UCSD-AML1 (cell line): ENCODE results near the gene KRTAP10-11.
"Not testable (repeated sequence)": the region's sequence is repeated elsewhere in the genome, so short reads cannot be mapped to it uniquely, and the experiment has no call there.

Source experiments
- DNase-seq: peaks from one replicate; lab custom pipeline; 2025; ENCODE audit not compliant: unreplicated experiment; lab: John Stamatoyannopoulos, UW

Gene KRTAP10-11

DNA sequence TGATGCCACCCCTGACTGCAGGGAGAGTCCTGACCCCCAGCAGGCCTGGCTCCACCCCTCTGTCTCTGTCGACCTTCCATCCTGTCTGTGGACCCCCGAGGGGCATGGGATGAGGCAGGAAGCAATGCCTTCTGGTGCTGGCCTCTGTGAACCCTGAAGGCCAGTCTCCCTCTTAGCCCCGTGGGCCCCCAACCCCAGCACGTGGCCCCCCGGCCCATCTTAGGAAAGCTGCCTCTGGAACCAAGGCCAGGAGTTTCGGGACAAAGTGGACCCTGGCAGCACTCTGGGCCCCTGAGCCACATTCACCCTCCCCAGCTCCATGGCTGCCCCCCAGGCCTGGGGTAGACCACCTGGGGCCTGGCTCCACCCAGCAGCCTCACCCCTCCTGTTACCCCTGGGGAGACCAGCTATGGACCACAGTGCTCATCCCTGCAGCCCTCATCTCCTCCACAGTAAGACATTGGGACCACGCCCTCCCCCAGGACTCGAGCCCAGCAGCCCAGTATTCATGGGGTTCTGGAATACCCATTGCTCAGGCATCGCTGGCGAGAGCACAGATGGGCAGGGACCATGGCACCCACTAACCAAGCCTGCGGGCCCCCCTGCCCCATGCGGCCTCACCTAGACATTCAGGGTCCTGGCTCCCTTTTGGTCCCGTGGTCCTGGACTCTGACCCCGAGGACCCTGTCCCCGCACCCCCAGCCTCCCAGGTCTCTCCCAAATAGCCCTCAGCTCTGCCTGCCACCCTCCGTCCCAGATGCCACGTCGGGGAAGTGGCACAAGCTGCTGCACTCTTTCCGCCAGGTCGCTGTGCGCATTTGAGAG lies 7.5 kb upstream of the KRTAP10-11 start:
- not testable (repeated sequence) for DNase-seq

DNA sequence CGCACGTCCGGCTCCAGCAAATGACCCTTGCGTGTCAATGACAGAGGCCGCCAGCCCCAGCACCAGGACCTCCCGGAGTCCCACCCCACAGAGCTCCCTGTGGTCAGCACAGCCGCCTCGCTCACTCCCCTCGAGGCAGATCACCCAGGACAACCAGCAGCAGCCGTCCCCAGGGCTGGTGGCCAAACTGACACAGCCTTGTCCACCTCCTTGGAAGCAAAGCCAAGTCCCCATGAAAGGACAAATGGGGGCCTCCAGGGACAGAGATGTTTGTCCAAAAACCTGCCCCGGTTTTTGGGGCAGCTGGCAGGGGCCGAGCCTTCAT lies 6.9 kb upstream of the KRTAP10-11 start:
- no peak for DNase-seq

DNA sequence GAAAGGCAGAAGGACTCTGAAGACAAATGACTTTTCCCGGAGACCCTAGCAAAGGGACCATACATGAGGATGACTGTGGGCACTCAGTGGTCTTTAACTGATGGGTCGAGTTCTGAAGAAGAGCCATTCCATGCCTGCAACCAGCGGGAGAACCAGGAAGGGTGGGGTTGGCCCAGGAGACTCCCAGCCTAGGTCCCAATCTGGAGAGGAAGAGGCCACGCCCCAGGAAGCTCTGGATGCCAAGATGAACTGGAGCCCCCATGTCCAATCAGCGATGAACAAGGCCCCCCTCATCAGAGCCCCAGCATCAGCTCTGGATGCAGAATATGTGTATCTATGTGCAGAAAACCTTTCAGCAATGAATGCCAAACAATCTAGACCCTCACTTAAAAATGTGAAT lies 5.5 kb upstream of the KRTAP10-11 start:
- no peak for DNase-seq

DNA sequence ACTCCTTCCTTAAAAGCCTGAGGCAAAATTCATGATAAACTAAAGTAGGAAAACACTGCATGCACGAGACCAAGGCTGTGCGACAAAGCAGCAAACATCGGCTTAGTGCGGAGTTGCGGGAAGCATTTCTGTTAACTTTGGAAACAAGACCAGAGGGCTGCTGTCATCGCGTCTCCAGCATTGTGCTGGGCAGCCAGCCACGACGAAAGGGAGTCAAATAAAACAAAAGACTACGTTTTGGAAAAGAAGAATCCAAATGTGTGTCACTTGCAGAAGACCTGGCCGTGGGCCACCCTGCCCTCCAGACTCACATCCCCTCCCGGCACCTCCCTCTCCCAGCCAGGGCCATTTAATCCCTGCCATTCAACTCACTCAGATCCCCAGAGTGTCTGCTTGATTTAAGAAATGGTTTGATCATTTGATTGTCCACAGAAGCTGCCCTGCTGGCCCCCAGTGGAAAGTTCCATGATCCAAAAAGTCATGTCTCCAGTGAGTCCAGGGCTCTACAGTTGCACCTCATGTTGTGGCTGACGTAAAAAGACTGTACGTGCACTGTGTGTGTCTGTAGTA lies 2.4 kb upstream of the KRTAP10-11 start:
- DNase-seq: no peak

DNA sequence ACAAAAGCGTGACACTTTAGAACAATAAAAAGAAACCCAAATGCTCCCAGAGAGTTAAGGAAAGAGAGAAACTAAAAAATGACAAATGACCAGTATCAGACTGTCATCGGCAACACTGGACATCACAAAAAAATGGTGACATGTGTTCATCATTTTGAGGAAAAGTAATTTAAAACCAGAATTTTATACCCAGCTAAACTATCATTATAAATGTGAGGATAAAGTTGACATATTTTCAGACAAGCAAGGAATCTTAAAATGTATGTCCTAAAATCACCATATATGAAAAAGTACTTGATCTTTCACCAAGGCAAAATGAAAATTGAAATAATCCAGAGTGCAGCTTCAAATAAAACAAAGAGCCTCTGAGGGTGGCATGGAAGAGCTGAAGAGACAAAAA lies 1.3 kb upstream of the KRTAP10-11 start:
- DNase-seq: no peak

DNA sequence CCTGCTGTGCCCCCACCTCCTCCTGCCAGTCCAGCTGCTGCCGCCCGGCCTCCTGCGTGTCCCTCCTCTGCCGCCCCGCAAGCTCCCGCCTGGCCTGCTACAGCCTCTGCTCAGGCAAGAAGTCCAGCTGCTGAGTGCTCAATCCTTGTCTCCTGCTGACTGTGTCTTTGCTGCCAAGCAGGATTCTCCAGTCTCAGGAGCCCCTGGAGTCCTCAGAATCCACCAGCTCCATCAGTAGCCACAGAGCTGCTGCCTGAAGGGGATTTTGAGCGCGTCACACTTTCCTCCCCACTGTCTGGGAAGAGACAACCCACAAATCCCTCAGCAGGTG lies 973 bp downstream of the KRTAP10-11 start:
- no peak for DNase-seq

DNA sequence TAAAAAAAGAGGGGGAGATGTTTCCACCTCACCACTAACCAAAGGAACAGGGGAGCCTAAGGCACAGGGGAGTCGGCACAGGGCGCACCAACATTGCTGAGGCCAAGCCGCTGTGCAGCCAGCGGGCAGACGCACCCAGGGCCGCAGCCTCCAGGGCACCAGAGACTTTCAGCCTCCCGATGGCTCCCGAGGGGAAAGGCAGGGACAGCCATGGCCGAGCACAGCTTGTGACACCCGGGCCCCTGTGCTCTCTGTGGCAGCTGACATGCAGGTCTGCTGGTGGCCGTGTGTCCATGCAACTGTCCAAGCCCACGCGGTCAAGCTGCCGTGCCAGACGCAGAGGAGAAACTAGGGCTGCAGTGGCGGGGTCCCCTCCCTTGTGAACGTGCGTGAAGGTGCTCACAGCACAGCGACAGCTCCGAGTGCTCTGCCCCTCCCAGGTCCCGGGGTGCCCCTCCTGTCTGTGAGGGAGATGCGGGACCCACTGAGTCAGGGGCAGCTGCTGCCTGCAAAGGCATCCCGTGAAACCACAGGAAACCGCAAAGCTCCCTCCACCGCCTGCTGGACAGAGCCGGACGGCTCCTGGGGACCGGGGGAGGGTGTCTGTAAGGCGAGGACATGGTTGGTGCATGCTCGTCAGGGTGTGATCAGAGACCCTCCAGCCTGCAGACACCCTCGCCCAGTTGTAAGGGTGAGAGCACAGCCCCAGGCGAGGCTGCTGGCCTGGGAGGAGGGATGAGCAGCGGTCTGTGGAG lies 2.5 kb downstream of the KRTAP10-11 start:
- DNase-seq: no peak

DNA sequence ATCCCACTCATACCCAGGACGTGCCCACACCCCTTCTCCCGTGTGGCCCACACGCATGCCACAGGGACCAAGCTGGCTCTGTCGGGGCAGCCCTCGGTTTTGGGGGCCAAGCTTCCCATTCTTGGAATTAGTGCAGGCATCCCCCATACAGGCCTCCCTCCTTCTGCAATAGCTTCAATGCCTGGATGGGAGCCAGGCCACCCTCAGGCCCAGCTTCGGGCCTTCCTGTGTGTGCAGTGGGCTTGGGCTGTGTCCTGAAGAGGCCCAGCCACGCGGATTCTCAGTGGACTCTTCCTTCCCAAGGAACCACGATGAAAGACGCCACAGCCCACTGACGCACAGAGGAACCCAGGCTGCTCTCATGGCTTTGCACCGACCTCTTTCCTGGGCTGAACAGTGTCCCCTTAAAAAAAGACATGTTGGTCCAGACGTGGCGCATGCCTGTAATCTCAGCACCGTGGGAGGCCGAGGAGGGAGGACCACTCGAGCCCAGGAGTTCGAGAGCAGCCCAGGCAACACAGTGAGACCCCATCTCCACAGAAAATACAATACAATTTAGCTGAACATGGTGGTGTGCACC lies 3.4 kb downstream of the KRTAP10-11 start:
- DNase-seq: no peak

DNA sequence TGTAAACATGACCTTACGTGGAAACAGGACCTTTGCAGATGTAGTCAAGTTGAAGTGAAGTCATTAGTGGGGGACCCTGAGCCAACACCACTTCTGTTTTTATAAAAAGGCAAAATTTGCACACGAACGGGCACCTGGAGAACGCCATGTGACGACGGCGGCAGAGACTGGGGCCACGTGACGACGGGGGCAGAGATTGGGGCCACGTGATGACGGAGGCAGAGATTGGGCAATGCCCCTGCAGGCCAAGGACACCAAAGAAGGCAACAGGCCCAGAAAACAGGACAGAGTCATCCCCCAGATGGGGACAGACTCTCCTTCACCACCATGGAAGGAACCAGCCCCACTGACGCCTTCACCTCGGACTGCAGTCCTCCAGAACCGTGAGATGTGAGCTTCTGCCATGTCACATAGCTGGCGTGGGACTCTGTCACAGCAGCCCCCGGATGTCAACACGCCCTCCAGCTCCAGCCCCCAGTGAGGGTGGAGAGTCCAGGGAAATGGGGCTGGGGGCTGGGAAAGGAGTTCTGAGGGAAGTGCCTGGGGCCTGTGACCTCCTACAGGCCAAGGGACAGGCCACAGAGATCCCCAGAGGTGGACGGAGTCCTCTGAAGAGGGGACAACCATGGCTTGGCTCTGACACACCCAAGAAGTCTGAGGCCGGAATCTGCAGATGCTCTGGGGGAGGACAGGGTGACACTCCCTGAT lies 4.2 kb downstream of the KRTAP10-11 start:
- no peak for DNase-seq

DNA sequence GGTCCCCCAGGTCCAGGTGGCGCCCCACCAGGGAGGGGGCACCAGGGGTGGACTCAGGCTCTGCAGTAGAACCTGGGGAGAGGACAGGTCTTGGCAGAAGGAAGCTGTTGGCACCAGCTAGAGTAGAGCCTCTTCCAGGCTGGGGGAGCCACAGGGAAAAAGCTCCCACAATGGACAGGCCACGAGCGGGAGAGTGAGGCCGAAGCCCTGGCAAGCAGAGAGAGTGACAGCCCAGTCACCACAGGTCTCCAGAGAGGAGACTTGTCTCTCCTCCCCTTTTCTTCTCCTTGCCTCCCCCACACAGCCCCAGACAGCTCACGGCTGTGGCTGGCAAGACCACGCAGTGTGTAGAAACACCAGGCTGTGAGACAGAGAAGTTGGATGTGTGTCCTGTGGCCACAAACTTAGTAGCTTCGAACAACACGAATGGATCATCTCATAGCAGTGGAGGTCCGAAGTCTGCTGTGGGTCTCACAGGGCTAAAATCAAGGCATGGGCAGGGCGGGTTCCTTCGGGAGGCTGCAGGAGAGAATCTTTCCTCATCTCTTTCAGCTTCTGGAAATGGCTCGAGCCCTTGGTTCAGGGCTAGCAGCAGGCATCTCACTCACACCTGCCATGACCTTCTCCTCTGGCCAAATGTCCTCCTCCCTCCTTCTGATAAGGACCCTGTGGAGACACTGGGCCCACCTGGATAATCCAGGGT lies 4.9 kb downstream of the KRTAP10-11 start:
- no peak for DNase-seq

DNA sequence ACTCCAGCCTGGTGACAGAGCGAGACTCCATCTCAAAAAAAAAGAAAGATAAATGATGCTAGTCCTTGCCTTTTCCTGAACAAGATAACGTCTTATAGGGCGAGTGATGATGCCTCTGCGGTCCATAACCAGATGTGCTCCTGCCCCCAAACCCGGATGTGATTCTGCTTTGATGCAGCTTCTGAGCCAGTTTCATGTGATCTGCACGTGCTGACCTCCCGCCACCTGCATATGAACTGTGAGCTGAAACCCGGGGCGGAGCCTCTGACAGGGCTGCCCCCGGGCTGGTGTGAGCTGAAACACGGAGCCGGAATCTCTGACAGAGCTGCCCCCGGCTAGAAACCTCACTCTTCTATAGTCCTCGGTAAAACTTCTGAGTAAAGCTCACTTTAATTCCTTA lies 6.9 kb downstream of the KRTAP10-11 start:
- DNase-seq: no peak

DNA sequence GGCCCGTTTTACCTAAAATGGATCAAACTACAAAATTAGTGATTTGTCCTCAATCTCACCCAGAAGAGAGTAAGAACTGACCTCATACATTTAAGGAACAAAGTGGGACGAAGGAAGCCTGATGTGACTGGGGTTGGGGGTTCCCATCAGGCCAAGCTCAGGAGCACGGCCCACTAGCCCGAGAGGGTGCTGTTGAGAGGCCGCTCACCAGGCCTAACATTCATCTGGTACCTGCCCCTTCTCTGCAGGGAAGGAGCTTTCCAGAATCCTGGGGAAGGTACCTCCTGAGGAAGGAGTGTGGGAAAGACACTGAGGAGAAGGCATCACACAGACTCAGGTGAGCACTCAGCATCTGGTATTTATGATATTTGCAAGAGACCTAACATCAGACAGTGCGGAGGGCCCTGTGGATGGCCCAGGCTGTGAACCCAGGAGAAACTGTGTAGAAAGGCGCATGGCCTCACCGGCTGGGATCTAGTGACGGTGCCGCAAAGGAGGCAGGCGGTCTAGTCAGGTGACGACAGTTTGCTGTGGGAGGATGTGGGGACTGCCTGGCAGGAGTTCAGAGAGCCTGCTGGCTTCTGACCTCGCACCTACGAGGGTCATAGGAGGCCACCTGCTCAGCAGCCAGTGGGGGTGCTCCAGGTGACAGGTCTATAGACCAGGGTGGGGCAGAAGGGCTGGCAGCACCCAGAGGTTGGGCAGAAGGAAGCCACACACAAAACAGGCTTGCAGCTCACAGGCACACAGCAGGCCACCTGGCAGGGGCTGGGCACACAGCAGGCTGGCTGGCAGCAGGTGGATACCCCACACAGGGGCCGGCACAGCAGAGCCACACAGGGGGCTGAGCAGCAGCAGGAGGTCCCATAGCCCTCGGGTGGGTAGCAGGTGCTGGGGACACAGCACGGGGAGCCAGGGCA lies 7.7 kb downstream of the KRTAP10-11 start:
- no peak for DNase-seq

DNA sequence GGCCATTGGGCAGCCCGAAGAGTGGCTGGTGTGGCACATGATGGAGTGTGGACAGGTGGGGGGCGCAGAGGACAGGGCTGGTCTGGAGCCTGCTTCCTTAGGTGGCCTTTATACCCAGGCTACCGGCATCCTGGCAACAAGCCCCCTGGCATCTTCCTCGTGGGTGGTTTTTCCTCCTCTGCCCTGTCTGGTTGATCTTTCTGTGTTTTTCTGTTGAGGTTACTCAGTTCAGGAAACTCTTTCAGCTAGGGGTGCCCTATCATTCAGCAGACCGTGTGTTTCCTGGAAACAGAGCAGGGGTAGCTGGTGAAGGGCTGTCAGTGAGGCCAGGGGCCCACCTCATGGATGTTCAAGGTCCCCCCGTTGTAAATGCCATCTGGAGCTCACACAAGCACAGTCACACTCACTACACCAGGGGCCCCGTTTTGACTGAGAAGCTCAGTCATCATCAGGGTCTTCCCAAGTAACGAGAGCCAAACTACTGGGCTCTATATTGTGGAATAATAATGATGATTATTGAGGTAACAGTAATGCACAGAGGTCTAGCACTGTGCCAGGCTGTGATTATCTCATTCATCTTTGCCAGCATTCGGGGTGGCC lies 8.5 kb downstream of the KRTAP10-11 start, which contains the start of gene KRTAP12-4:
Gene KRTAP12-4, minus strand, starts transcription at position 84 of the 600 bp plus-strand sequence. Its CDS starts 45 bp downstream, at position 39.
- DNase-seq: no peak

DNA sequence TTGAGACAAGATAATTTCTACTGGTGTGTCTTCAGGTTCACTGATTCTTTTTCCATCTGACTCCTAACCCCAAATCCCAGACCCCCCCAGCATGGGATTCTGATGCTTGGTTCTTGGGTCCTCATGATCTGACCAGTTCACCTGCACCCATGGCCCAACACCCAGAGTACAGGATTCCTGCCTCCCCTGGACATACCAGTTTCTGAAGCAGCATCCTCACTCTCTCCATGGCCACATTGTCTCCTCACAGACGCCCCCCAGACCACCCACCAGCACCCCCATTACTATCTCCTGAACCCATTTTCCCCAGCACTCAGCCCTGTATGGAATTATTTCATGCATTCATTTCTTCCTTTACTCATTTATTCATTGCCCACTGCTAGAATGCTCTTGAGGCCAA lies 10.7 kb downstream of the KRTAP10-11 start:
- no peak for DNase-seq

DNA sequence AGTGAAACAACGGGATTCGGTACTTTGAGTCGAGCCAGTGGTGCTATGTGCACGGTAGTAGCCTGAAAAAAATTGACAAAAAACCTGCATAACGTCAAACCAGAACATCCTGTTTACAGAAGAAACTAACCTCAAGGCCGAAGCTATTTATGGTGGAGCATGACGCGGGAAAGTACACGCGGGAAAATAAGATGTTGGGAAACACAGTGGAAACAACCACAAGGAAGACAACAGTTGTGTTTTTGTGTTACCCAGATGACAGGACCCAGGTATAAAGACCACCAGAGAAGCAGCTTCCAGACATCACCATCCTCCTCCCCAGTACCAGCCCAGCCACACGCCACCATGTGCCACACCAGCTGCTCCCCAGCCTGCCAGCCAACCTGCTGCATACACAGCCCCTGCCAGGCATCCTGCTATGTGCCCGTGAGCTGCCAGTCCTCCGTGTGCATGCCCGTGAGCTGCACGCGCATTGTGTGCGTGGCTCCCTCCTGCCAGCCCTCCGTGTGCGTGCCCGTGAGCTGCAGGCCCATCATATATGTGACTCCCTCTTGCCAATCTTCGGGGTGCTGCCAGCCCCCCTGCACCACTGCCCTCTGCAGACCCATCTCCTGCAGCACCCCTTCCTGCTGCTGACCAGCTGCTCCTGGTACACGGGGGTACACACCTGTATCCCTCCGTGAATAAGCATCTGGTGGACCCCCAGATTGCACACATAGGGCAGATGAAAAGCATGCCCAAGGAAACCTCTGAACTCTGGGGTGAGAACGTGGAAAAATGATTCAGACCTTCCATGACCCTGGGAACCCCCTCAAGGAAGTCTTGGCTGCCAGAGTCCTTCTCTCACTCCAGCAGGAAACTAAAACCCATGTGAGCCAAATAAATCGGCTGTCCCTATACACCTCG lies 11.7 kb downstream of the KRTAP10-11 start, which contains the start of gene KRTAP12-3:
Gene KRTAP12-3, plus strand, starts transcription at position 298 of the 906 bp plus-strand sequence. Its CDS starts 48 bp downstream, at position 346.
- no peak for DNase-seq

DNA sequence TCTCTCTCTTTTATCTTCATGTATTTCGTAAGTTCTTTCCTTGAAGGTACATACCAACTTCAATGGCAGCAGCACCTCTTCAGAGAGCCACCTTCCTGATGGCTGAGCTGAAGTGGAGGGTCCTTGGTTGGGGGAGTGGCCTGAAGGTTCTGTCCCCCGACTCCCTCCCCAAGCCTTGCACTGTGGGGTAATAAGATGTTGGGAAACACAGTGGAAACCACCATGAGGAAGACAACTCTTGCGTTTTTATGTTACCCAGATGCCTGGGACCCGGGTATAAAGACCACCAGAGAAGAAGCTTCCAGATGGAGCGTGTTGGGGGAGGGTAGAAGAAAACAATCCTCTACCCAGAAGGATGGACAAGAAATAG lies 12.3 kb downstream of the KRTAP10-11 start:
- no peak for DNase-seq

DNA sequence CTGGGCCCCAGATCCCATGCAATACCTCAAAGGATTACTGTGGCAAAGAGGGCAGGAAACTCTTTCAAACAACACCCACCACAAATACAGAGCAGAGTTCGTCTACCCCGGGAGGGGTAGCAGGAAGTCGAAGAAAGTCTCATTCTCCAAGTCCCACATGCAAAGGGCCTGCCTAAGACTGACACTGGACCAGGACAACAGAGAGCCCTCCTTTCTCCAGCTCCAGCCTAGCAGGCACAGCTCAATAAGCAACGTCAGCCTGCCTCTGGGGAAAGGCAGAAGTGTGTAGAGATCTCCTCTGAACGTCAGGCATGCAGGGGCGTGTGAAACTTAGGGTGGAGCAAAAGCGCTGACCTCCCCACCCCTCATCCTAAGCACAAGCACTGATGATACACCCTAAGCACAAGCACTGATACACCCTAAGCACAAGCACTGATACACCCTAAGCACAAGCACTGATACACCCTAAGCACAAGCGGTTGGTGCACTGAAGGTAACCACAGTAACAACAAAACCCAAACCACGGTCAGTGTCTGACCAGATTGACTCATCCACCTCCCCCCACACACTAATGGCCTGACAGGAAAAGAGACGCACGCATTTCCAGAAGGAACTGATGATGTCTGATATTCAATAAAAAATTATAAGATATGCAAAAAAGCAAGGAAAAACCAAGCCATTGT lies 12.8 kb downstream of the KRTAP10-11 start:
- no peak for DNase-seq
